B cell (primary cell): Measurements from ENCODE around the gene SLC9C1. TPM values are rescaled to one million over a fixed set of nuclear protein-coding genes. Genes with fewer than 3 reads are reported as not detected.

Experiments
- ATAC-seq: fragments of 200-7000 bp; cut with Tn5 transposase; one replicate; pipeline ENCODE4 v1.10.0; 2021; ENCODE audit warnings: low read depth, mild to moderate bottlenecking, moderate number of reproducible peaks, moderate library complexity
- CTCF ChIA-PET: fragments of 350-600 bp; sonication (Branson Sonifier 250); formaldehyde crosslinking; loops from one replicate; lab custom pipeline; 2021; ENCODE audit warnings: antibody characterized with exemption, inconsistent platforms; lab: Charles Lee
- POLR2A ChIA-PET: fragments of 350-600 bp; sonication (Branson Sonifier 250); formaldehyde crosslinking; loops from one replicate; lab custom pipeline; 2021; ENCODE audit warnings: antibody characterized with exemption; lab: Charles Lee
- DNase-seq: peaks from one replicate; pipeline ENCODE4 v3.0.0; 2013
- H2AFZ ChIP-seq: 2 replicates; pipeline ENCODE4 v1.6.1; 2012; ENCODE audit warnings: mild to moderate bottlenecking, low read depth, low read length; ENCODE audit not compliant: insufficient read depth, poor library complexity, severe bottlenecking
- H3K27ac ChIP-seq, 2 donors: 1 replicate in 1 of 2; 2 replicates in 1 of 2; pipeline ENCODE4 v1.5.1; 2012 to 2013; ENCODE audit warnings: low read length in 2 of 2, mild to moderate bottlenecking in 2 of 2, moderate library complexity in 1 of 2
- H3K27me3 ChIP-seq, 4 experiments: fragments of 200-600 bp in 1 of 4; sonication (generic) in 1 of 4; replicated peaks in 1 of 4; 1 replicate in 2 of 4; 2 replicates in 2 of 4; pipeline versions ENCODE4 v1.6.1 to v1.7.0; 2013 to 2016; ENCODE audit warnings: low read length in 3 of 4, mild to moderate bottlenecking in 2 of 4, mixed read lengths in 1 of 4, moderate library complexity in 1 of 4; ENCODE audit not compliant: insufficient read depth in 4 of 4, control insufficient read depth in 3 of 4; ENCODE audit errors: control extremely low read depth in 1 of 4
- H3K36me3 ChIP-seq, 2 experiments: replicated peaks in 1 of 2; 1 replicate in 1 of 2; 2 replicates in 1 of 2; pipeline versions ENCODE4 v1.6.1 to v1.7.1; 2013; ENCODE audit warnings: low read length in 1 of 2; ENCODE audit not compliant: insufficient read depth in 2 of 2, control insufficient read depth in 1 of 2; ENCODE audit errors: control extremely low read depth in 1 of 2, extremely low read depth in 1 of 2
- H3K4me1 ChIP-seq, 2 donors: fragments of 200-600 bp in 1 of 2; sonication (generic) in 1 of 2; 1 replicate in 1 of 2; 2 replicates in 1 of 2; pipeline versions ENCODE4 v1.5.1 to v1.6.1; 2013 to 2017; ENCODE audit warnings: low read length in 2 of 2; ENCODE audit not compliant: control insufficient read depth in 2 of 2, insufficient read depth in 2 of 2
- H3K4me2 ChIP-seq: replicated peaks from 2 replicates; pipeline ENCODE3; 2012; ENCODE audit warnings: mild to moderate bottlenecking, low read depth, low read length; ENCODE audit not compliant: poor library complexity, severe bottlenecking
- H3K4me3 ChIP-seq, 5 experiments: fragments of 200-600 bp in 1 of 5; sonication (generic) in 1 of 5; 1 replicate in 3 of 5; 2 replicates in 2 of 5; pipeline versions ENCODE4 v1.5.1 to v1.7.0; 2011 to 2016; ENCODE audit warnings: low read length in 4 of 5, mild to moderate bottlenecking in 4 of 5, low read depth in 2 of 5, control low read depth in 1 of 5, moderate library complexity in 1 of 5; ENCODE audit not compliant: insufficient read depth in 1 of 5; ENCODE audit errors: control extremely low read depth in 1 of 5, extremely low read depth in 1 of 5
- H3K79me2 ChIP-seq: fragments of 200-600 bp; sonication (generic); one replicate; pipeline ENCODE4 v1.6.0; 2016; ENCODE audit warnings: low read length; ENCODE audit not compliant: control insufficient read depth, insufficient read depth
- H3K9ac ChIP-seq: fragments of 200-600 bp; sonication (generic); 2 replicates; pipeline ENCODE4 v1.6.1; 2017; ENCODE audit warnings: mild to moderate bottlenecking, low read length, moderate library complexity
- H3K9me3 ChIP-seq, 3 donors: one replicate each; pipeline versions ENCODE4 v1.6.1 to v1.7.1; 2013; ENCODE audit warnings: low read length in 2 of 3; ENCODE audit not compliant: control insufficient read depth in 2 of 3, insufficient read depth in 1 of 3; ENCODE audit errors: control extremely low read depth in 1 of 3
- H4K20me1 ChIP-seq: 2 replicates; pipeline ENCODE4 v1.6.0; 2012; ENCODE audit warnings: mild to moderate bottlenecking, low read length; ENCODE audit not compliant: insufficient read depth, control insufficient read depth, poor library complexity, severe bottlenecking
- H3K27ac Mint-ChIP-seq: one replicate; pipeline ENCODE4 v1.8.0; 2021; ENCODE audit warnings: mixed read lengths
- H3K27me3 Mint-ChIP-seq: one replicate; pipeline ENCODE4 v1.8.0; 2021; ENCODE audit warnings: mixed read lengths
- H3K4me1 Mint-ChIP-seq: one replicate; pipeline ENCODE4 v1.8.0; 2021; ENCODE audit warnings: mixed read lengths
- H3K4me3 Mint-ChIP-seq: one replicate; pipeline ENCODE4 v1.8.0; 2021; ENCODE audit warnings: mixed read lengths
- H3K9me3 Mint-ChIP-seq: one replicate; pipeline ENCODE4 v1.8.0; 2022; ENCODE audit warnings: mixed read lengths; ENCODE audit not compliant: insufficient read depth
- CTCF ChIP-seq: fragments of 200-600 bp; IDR thresholded peaks from one replicate; pipeline ENCODE4 v1.8.0; 2022; ENCODE audit warnings: antibody characterized with exemption, mild to moderate bottlenecking
- EZH2 ChIP-seq: IDR thresholded peaks from 2 replicates; pipeline ENCODE4 v1.6.1; 2012; ENCODE audit warnings: borderline replicate concordance, low read depth, mild to moderate bottlenecking, moderate library complexity, low read length; ENCODE audit not compliant: insufficient read depth, poor library complexity, severe bottlenecking
- WGBS: methylation state at CpG from one replicate; pipeline ENCODE4 v1.1.5; 2013; ENCODE audit warnings: missing lambda C conversion rate; ENCODE audit not compliant: insufficient coverage; 5-methylcytosine and 5-hydroxymethylcytosine counted together
- intact Hi-C: fragments of 100-400 bp; cut with micrococcal nuclease; formaldehyde crosslinking; loops from one replicate; pipeline ENCODE4 v1.10.0; 2022
- polyA plus RNA-seq: library from polyadenylated mRNA; depleted of rRNA; stranded (reverse); fragments of >200 nt; gene quantifications from 2 replicates; pipeline ENCODE4 v1.2.3, GENCODE V29; 2012
- total RNA-seq, 2 donors: library from RNA; stranded (reverse); fragments of 120-200 nt in 1 of 2; gene quantifications; 1 replicate in 1 of 2; 2 replicates in 1 of 2; pipeline versions ENCODE4 v1.2.3 to v1.2.4, GENCODE V29; 2013 to 2022

Gene SLC9C1
- total and polyA plus RNA-seq, 2 donors (not counting 1 experiment from before 2014, with no cell fraction given): 0.07 to 0.49 TPM

GRCh38 chr3:112126511-112126911 lies 167.5 kb downstream of the SLC9C1 start:
- H3K9ac ChIP-seq: no peak overlapping the region

More at GRCh38 chr3:112126511-112126911, 167.5 kb downstream of the SLC9C1 start:
- peaks cover 0 to 19% of the 10 kb centered on the region in 2 experiments for H3K36me3 ChIP-seq
- H3K9me3 ChIP-seq: no peaks in the 10 kb centered on the region
- Mint-ChIP-seq H3K4me1 (peaks cover 92% of the 10 kb centered on the region), H3K27me3 (no peaks in the 10 kb centered on the region), H3K4me3 (peak overlapping the region; percentile 50), H3K9me3 (no peaks in the 10 kb centered on the region), H3K27ac (peak overlapping the region; percentile 78)
- H4K20me1 ChIP-seq: no peaks in the 10 kb centered on the region
- intact Hi-C loops: loop anchor here (5.0 kb wide), 3 partner anchors 171 to 459 kb away; partner anchors contain the start of genes ATG3 and SLC35A5
- H3K4me2 ChIP-seq: peak overlapping the region; percentile 62
- POLR2A ChIA-PET: no interaction called here
- CTCF ChIA-PET: interaction anchor here (1.0 to 2.8 kb wide), 5 partner anchors 9 to 198 kb away, joined by 3 to 17 read pairs (median 4); partner anchors contain the start of gene SLC9C1
- H3K4me3 ChIP-seq: no peak overlapping the region
- no peak overlapping the region for H2AFZ ChIP-seq
- WGBS: 30% methylated on average over 1 of the region's 1 CpG
- no peaks in the 10 kb centered on the region for H3K27me3 ChIP-seq
- DNase-seq (no peak), ATAC-seq (no peak)
- peak overlapping the region; percentile 9 to 37 for H3K27ac ChIP-seq
- TF ChIP-seq EZH2: no peak
- no peak for TF ChIP-seq CTCF
- peaks cover 27% of the 10 kb centered on the region for H3K79me2 ChIP-seq
- H3K4me1 ChIP-seq: peaks cover 78 to 92% of the 10 kb centered on the region in 2 donors
